Hypothalamus (tissue), 51 donors: ENCODE data around the gene ZNF234.
"Not testable (repeated sequence)": the region's sequence is repeated elsewhere in the genome, so short reads cannot be mapped to it uniquely, and the experiment has no call there.

ENCODE experiments used
- DNase-seq, 51 donors: peaks; one replicate each; lab custom pipeline; 2025; lab: John Stamatoyannopoulos, UW

The ZNF234 gene

GRCh38 chr19:44176590-44176989, 35.2 kb downstream of the ZNF234 start:
- DNase-seq = no peak

GRCh38 chr19:44180968-44181367, 39.6 kb downstream of the ZNF234 start:
- DNase-seq = no peak

GRCh38 chr19:44182145-44182544, 40.8 kb downstream of the ZNF234 start:
- DNase-seq = no peak

GRCh38 chr19:44190020-44190419, 48.7 kb downstream of the ZNF234 start:
- DNase-seq = no peak

- DNase-seq = no peak
Measured at GRCh38 chr19:44192127-44192526, 50.8 kb downstream of the ZNF234 start.

- no peak for DNase-seq
Measured at GRCh38 chr19:44196772-44197171, 55.4 kb downstream of the ZNF234 start.

- no peak for DNase-seq
Measured at GRCh38 chr19:44202470-44202869, 61.1 kb downstream of the ZNF234 start.

GRCh38 chr19:44202974-44203373, 61.6 kb downstream of the ZNF234 start:
- no peak for DNase-seq

GRCh38 chr19:44203877-44204276, 62.5 kb downstream of the ZNF234 start:
- DNase-seq = not testable (repeated sequence)

GRCh38 chr19:44204772-44205171, 63.4 kb downstream of the ZNF234 start:
- no peak for DNase-seq

- peak; percentile 26 to 95 (median 81) for DNase-seq
Measured at GRCh38 chr19:44207126-44207803, 65.9 kb downstream of the ZNF234 start.
